HG03439 (cell line): ENCODE measurements around the gene PRDM2.

ENCODE experiments used
- ATAC-seq: cut with Tn5 transposase; IDR thresholded peaks from one replicate; pipeline ENCODE4 v1.9.1; 2021; ENCODE audit warnings: mild to moderate bottlenecking, moderate library complexity; ENCODE audit not compliant: unreplicated experiment

PRDM2 gene

GRCh38 chr1:13783551-13783950, 83.6 kb downstream of the PRDM2 start:
- ATAC-seq: no peak

- no peak for ATAC-seq
Observed at GRCh38 chr1:13784971-13785370, 85.0 kb downstream of the PRDM2 start.

- no peak for ATAC-seq
Observed at GRCh38 chr1:13786541-13786940, 86.6 kb downstream of the PRDM2 start.

- no peak for ATAC-seq
Observed at GRCh38 chr1:13788795-13789194, 88.8 kb downstream of the PRDM2 start.

GRCh38 chr1:13790290-13791030, 90.5 kb downstream of the PRDM2 start:
- no peak for ATAC-seq

GRCh38 chr1:13792419-13792818, 92.4 kb downstream of the PRDM2 start:
- no peak for ATAC-seq

GRCh38 chr1:13793088-13793730, 93.2 kb downstream of the PRDM2 start:
- no peak for ATAC-seq

- ATAC-seq: no peak
Observed at GRCh38 chr1:13794231-13795187, 94.5 kb downstream of the PRDM2 start.

GRCh38 chr1:13797397-13797796, 97.4 kb downstream of the PRDM2 start:
- ATAC-seq: no peak

- ATAC-seq: no peak
Observed at GRCh38 chr1:13798120-13798519, 98.1 kb downstream of the PRDM2 start.

GRCh38 chr1:13799502-13800283, 99.7 kb downstream of the PRDM2 start:
- ATAC-seq: no peak

GRCh38 chr1:13801232-13801631, 101.2 kb downstream of the PRDM2 start:
- no peak for ATAC-seq

GRCh38 chr1:13801655-13802486, 101.9 kb downstream of the PRDM2 start:
- no peak for ATAC-seq

GRCh38 chr1:13802782-13803545, 103.0 kb downstream of the PRDM2 start:
- ATAC-seq: no peak

GRCh38 chr1:13803546-13804239, 103.7 kb downstream of the PRDM2 start:
- no peak for ATAC-seq

GRCh38 chr1:13804240-13804633, 104.2 kb downstream of the PRDM2 start:
- ATAC-seq: no peak

- no peak for ATAC-seq
Observed at GRCh38 chr1:13805431-13805830, 105.4 kb downstream of the PRDM2 start.

- ATAC-seq: no peak
Observed at GRCh38 chr1:13806108-13806507, 106.1 kb downstream of the PRDM2 start.
